ENCODE data around the gene SNX11.

Gene SNX11

GRCh38 chr17:48137656-48138055 is 30.1 kb downstream of the SNX11 start:
- Histone ChIP-seq H3K4me3 (IDR thresholded peaks at IDR 0.05; ENCODE audit: insufficient read depth, low read depth, low read length) (no peak overlapping the region), H3K4me2 (no peak overlapping the region)

GRCh38 chr17:48139944-48140343 is 32.4 kb downstream of the SNX11 start:
- no peaks in the 10 kb centered on the region for H3K27me3 ChIP-seq (ENCODE audit: insufficient read depth, low read depth)
- no peak overlapping the region for H3K9ac ChIP-seq
- no peaks in the 10 kb centered on the region for H3K79me2 ChIP-seq (ENCODE audit: insufficient read depth, low read depth)
- H3K4me2 ChIP-seq: no peak overlapping the region
- H3K4me3 ChIP-seq (IDR thresholded peaks at IDR 0.05; ENCODE audit: insufficient read depth, low read depth, low read length): no peak overlapping the region
- H2AFZ ChIP-seq (ENCODE audit: low read depth): no peak overlapping the region
- no peaks in the 10 kb centered on the region for H3K36me3 ChIP-seq (ENCODE audit: insufficient read depth)
- H3K27ac ChIP-seq: no peak overlapping the region
- no peak for TF ChIP-seq CTCF (conservative IDR thresholded peaks at IDR 0.05; ENCODE audit: low read depth, low read length)
- no peaks in the 10 kb centered on the region for H4K20me1 ChIP-seq (ENCODE audit: insufficient read depth)
- H3K4me1 ChIP-seq (ENCODE audit: low read depth, poor library complexity, severe bottlenecking): no peaks in the 10 kb centered on the region

More at GRCh38 chr17:48137656-48138055, 30.1 kb downstream of the SNX11 start:
- Histone ChIP-seq H3K27ac (no peak overlapping the region), H3K9ac (no peak overlapping the region), H2AFZ (ENCODE audit: low read depth) (no peak overlapping the region), H3K27me3 (ENCODE audit: insufficient read depth, low read depth) (no peaks in the 10 kb centered on the region), H3K36me3 (ENCODE audit: insufficient read depth) (no peaks in the 10 kb centered on the region), H3K4me1 (ENCODE audit: low read depth, poor library complexity, severe bottlenecking) (peaks cover 3% of the 10 kb centered on the region), H4K20me1 (ENCODE audit: insufficient read depth) (no peaks in the 10 kb centered on the region), H3K79me2 (ENCODE audit: insufficient read depth, low read depth) (no peaks in the 10 kb centered on the region)
- TF ChIP-seq CTCF (conservative IDR thresholded peaks at IDR 0.05; ENCODE audit: low read depth, low read length): no peak

- no peaks in the 10 kb centered on the region for H3K27me3 ChIP-seq (ENCODE audit: insufficient read depth, low read depth)
- H3K4me1 ChIP-seq (ENCODE audit: low read depth, poor library complexity, severe bottlenecking): peaks cover 6% of the 10 kb centered on the region
- H3K9ac ChIP-seq: no peak overlapping the region
- H3K79me2 ChIP-seq (ENCODE audit: insufficient read depth, low read depth): no peaks in the 10 kb centered on the region
- no peak overlapping the region for H3K4me3 ChIP-seq (IDR thresholded peaks at IDR 0.05; ENCODE audit: insufficient read depth, low read depth, low read length)
- H3K4me2 ChIP-seq: no peak overlapping the region
- H4K20me1 ChIP-seq (ENCODE audit: insufficient read depth): no peaks in the 10 kb centered on the region
- TF ChIP-seq CTCF (conservative IDR thresholded peaks at IDR 0.05; ENCODE audit: low read depth, low read length): no peak
- no peaks in the 10 kb centered on the region for H3K36me3 ChIP-seq (ENCODE audit: insufficient read depth)
- H2AFZ ChIP-seq (ENCODE audit: low read depth): no peak overlapping the region
- H3K27ac ChIP-seq: no peak overlapping the region
These were observed 36.1 kb downstream of the SNX11 start for GRCh38 chr17:48143629-48144028.

- TF ChIP-seq CTCF (conservative IDR thresholded peaks at IDR 0.05; ENCODE audit: low read depth, low read length): no peak
- H3K36me3 ChIP-seq (ENCODE audit: insufficient read depth): no peaks in the 10 kb centered on the region
- H3K4me2 ChIP-seq: no peak overlapping the region
- no peaks in the 10 kb centered on the region for H4K20me1 ChIP-seq (ENCODE audit: insufficient read depth)
- H3K4me3 ChIP-seq (IDR thresholded peaks at IDR 0.05; ENCODE audit: insufficient read depth, low read depth, low read length): no peak overlapping the region
- H3K4me1 ChIP-seq (ENCODE audit: low read depth, poor library complexity, severe bottlenecking): peaks cover 6% of the 10 kb centered on the region
- H3K79me2 ChIP-seq (ENCODE audit: insufficient read depth, low read depth): no peaks in the 10 kb centered on the region
- no peak overlapping the region for H2AFZ ChIP-seq (ENCODE audit: low read depth)
- H3K9ac ChIP-seq: no peak overlapping the region
- no peaks in the 10 kb centered on the region for H3K27me3 ChIP-seq (ENCODE audit: insufficient read depth, low read depth)
- H3K27ac ChIP-seq: no peak overlapping the region
These were observed 36.7 kb downstream of the SNX11 start for GRCh38 chr17:48144231-48144630.
